AG09319 (cell line): Measurements from ENCODE around the gene IGLL5.
"Not testable (repeated sequence)": the region's sequence is repeated elsewhere in the genome, so short reads cannot be mapped to it uniquely, and the experiment has no call there.

Experiments used
- DNase-seq: peaks from one replicate; pipeline ENCODE4 v3.0.0-alpha.2; 2010; ENCODE audit warnings: low read depth; ENCODE audit errors: extremely low read depth
- TF ChIP-seq, protein P1 (sequence below): IDR thresholded peaks from 2 replicates; pipeline ENCODE4 v1.5.1; 2011; ENCODE audit warnings: low read depth, mild to moderate bottlenecking, inconsistent platforms, low read length, moderate library complexity

IGLL5 gene

GRCh38 chr22:22901578-22902218 lies 14.1 kb downstream of the IGLL5 start:
- DNase-seq: no peak
- TF ChIP-seq, protein P1, sequence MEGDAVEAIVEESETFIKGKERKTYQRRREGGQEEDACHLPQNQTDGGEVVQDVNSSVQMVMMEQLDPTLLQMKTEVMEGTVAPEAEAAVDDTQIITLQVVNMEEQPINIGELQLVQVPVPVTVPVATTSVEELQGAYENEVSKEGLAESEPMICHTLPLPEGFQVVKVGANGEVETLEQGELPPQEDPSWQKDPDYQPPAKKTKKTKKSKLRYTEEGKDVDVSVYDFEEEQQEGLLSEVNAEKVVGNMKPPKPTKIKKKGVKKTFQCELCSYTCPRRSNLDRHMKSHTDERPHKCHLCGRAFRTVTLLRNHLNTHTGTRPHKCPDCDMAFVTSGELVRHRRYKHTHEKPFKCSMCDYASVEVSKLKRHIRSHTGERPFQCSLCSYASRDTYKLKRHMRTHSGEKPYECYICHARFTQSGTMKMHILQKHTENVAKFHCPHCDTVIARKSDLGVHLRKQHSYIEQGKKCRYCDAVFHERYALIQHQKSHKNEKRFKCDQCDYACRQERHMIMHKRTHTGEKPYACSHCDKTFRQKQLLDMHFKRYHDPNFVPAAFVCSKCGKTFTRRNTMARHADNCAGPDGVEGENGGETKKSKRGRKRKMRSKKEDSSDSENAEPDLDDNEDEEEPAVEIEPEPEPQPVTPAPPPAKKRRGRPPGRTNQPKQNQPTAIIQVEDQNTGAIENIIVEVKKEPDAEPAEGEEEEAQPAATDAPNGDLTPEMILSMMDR: no peak

DNA sequence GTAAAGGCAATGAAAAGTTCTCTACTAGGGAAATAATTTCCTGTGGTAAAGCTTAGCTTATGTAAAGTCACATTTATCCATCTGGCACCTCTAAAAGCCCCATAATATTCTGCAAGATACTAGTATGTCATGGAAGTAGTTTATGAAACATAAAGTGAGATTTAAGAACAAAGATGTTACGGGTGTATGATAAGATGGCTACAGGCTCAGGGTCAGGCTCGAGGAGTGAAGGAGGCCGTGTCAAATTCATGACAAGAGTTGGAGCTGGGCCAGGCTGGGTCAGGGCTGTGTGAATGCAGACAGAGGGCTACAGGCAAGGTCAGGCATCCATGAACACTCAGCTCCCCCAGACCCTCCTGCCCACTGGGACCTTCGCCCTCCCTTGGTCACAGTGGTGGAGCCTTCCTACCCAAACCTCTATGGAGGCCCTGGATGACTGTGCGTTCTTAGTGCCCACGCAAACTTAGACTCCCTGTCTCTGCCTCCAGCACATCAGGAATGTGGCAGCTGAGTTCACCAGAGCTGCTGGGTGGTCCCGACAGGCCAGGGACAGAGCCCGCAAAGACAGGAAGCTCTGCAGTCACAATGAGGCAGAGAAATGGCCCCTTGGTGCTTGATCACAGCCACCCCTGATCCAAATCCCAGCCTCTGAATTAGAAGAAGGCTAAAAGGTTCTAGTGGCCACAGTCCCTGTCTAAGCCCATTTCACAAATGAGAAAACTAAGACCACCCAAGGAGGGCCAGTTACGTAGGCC lies 14.8 kb downstream of the IGLL5 start:
- TF ChIP-seq, protein P1: no peak
- DNase-seq: no peak

- TF ChIP-seq, protein P1: no peak
- DNase-seq: no peak
Measured at GRCh38 chr22:22903355-22903777, 15.8 kb downstream of the IGLL5 start.

GRCh38 chr22:22903781-22904192 lies 16.2 kb downstream of the IGLL5 start:
- DNase-seq: not testable (repeated sequence)

- DNase-seq: not testable (repeated sequence)
Measured at GRCh38 chr22:22904736-22905135, 17.1 kb downstream of the IGLL5 start.

- not testable (repeated sequence) for DNase-seq
Measured at GRCh38 chr22:22906391-22906790, 18.8 kb downstream of the IGLL5 start.

DNA sequence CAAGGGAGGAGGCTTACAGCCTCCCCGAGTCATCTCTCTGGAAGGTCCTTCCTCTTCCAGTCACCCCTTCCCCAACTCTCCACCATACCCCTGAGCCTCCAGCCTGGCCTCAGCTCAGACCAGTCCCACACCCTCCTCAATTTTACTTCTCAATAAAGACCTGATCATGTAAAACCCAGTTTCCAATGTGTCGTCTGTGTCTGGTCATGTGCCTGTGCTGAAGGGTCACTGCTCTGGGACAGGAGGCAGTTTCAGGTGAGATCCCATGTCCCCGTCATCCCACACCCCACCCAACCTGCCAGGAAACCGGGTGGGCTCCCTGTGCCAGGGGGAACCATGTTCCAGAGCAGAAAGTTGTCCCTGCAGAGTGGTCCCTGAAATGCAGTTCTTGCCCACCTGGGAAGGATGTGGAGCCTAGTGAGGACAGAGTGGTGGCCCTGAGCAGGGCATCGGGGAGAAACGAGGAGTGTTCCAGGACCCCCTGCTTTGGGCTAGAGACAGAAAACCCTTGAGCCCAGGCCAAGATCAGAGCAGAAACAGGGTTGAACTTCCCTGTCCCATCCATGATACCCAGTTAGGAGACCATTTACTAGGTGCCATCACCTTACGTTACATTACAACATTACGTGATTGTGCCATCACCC lies 19.4 kb downstream of the IGLL5 start:
- TF ChIP-seq, protein P1: no peak
- no peak for DNase-seq

GRCh38 chr22:22907551-22908494 lies 20.2 kb downstream of the IGLL5 start:
- TF ChIP-seq, protein P1: no peak
- no peak for DNase-seq
